Uterus (tissue), 2 donors: ENCODE measurements around the gene WSCD2.

Source experiments
- CTCF ChIP-seq, 4 experiments: fragments of 200-600 bp in 2 of 4; fragments of 450-650 bp in 2 of 4; sonication (generic) in 2 of 4; IDR thresholded peaks; one replicate each; pipeline ENCODE4 v1.5.1; 2016 to 2019; ENCODE audit warnings: antibody characterized with exemption in 4 of 4, mild to moderate bottlenecking in 2 of 4, moderate library complexity in 1 of 4
- POLR2A ChIP-seq, 2 donors: fragments of 450-650 bp; IDR thresholded peaks; one replicate each; pipeline ENCODE4 v1.6.1; 2016; ENCODE audit warnings: antibody characterized with exemption in 2 of 2, mild to moderate bottlenecking in 1 of 2, moderate library complexity in 1 of 2

- no peak for TF ChIP-seq CTCF (IDR thresholded peaks at IDR 0.05)
- no peak for TF ChIP-seq POLR2A (IDR thresholded peaks at IDR 0.05)
Observed at GRCh38 chr12:108260039-108260438, 131.0 kb downstream of the WSCD2 start.
